GM12865 (cell line): ENCODE data around the gene MACF1.
A peak's percentile ranks its signal among the peaks of the same experiment; 100 is the strongest.
"Not testable (repeated sequence)": the region's sequence is repeated elsewhere in the genome, so short reads cannot be mapped to it uniquely, and the experiment has no call there.

ENCODE experiments used
- DNase-seq: peaks from one replicate; pipeline ENCODE4 v3.0.0; 2010; ENCODE audit warnings: low read depth
- H3K4me3 ChIP-seq: 2 replicates; pipeline ENCODE4 v1.5.1; 2011; ENCODE audit warnings: mild to moderate bottlenecking, low read depth, low read length, control low read depth
- CTCF ChIP-seq: IDR thresholded peaks from 2 replicates; pipeline ENCODE4 v1.5.1; 2011; ENCODE audit warnings: low read length, control low read depth, low read depth, inconsistent platforms; ENCODE audit not compliant: insufficient read depth; ENCODE audit errors: missing control alignments

MACF1 gene

GRCh38 chr1:39204441-39205081 is at the start of gene MACF1:
MACF1 (plus strand) TSS chr1:39204695; CDS start chr1:39205023, 328 bp downstream.
- peak; percentile 49 for DNase-seq
- H3K4me3 ChIP-seq, result peak within 1 kb of the TSS; percentile 60
- no peak for TF ChIP-seq CTCF

GRCh38 chr1:39157304-39157703 is 47.2 kb upstream of the MACF1 start:
- no peak for DNase-seq
- H3K4me3 ChIP-seq, result no peak overlapping the region
- no peak for TF ChIP-seq CTCF

GRCh38 chr1:39158327-39159086 is 46.0 kb upstream of the MACF1 start:
- H3K4me3 ChIP-seq, result no peak overlapping the region
- peak; percentile 7 for DNase-seq
- no peak for TF ChIP-seq CTCF

GRCh38 chr1:39159224-39160036 is 45.1 kb upstream of the MACF1 start:
- no peak for DNase-seq
- TF ChIP-seq CTCF, result no peak

GRCh38 chr1:39160703-39161102 is 43.8 kb upstream of the MACF1 start:
- no peak overlapping the region for H3K4me3 ChIP-seq
- TF ChIP-seq CTCF, result no peak
- no peak for DNase-seq

More at GRCh38 chr1:39159224-39160036, 45.1 kb upstream of the MACF1 start:
- no peak overlapping the region for H3K4me3 ChIP-seq

GRCh38 chr1:39161811-39162210 is 42.7 kb upstream of the MACF1 start:
- DNase-seq, result not testable (repeated sequence)

GRCh38 chr1:39163469-39163868 is 41.0 kb upstream of the MACF1 start:
- TF ChIP-seq CTCF, result no peak
- no peak overlapping the region for H3K4me3 ChIP-seq
- no peak for DNase-seq

More at GRCh38 chr1:39161811-39162210, 42.7 kb upstream of the MACF1 start:
- H3K4me3 ChIP-seq, result not testable (repeated sequence)
